ENCODE data around the gene SLMAP.

Gene SLMAP

GRCh38 chr3:57972531-57973111, 216.5 kb downstream of the SLMAP start:
- TF ChIP-seq FOXM1 (IDR thresholded peaks at IDR 0.05; ENCODE audit: borderline replicate concordance, low read depth) = no peak
- no peak for TF ChIP-seq MAX (IDR thresholded peaks at IDR 0.05)
- TF ChIP-seq REST (IDR thresholded peaks at IDR 0.05; ENCODE audit: low read depth) = no peak
- no peak for TF ChIP-seq NFIC (IDR thresholded peaks at IDR 0.05)
- TF ChIP-seq TEAD4 (IDR thresholded peaks at IDR 0.05) = no peak
- no peak for TF ChIP-seq TAF1 (IDR thresholded peaks at IDR 0.05; ENCODE audit: low read depth)
- TF ChIP-seq RAD21 (IDR thresholded peaks at IDR 0.05; ENCODE audit: low read depth) = no peak
- no peak for TF ChIP-seq CREB1 (IDR thresholded peaks at IDR 0.05; ENCODE audit: low read depth)
- no peak for TF ChIP-seq CEBPB (IDR thresholded peaks at IDR 0.05)
- TF ChIP-seq EGR1 (IDR thresholded peaks at IDR 0.05) = no peak
- no peak for TF ChIP-seq YY1 (IDR thresholded peaks at IDR 0.05; ENCODE audit: low read depth)
- no peak for TF ChIP-seq USF1 (IDR thresholded peaks at IDR 0.05)
- TF ChIP-seq TCF12 (IDR thresholded peaks at IDR 0.05; ENCODE audit: low read depth) = no peak
- no peak for TF ChIP-seq ZBTB7A (IDR thresholded peaks at IDR 0.05; ENCODE audit: low read depth)
- no peak for TF ChIP-seq EP300 (IDR thresholded peaks at IDR 0.05; ENCODE audit: borderline replicate concordance)

GRCh38 chr3:57973715-57974477, 217.8 kb downstream of the SLMAP start:
- TF ChIP-seq NFIC (IDR thresholded peaks at IDR 0.05) = no peak
- no peak for TF ChIP-seq CEBPB (IDR thresholded peaks at IDR 0.05)
- TF ChIP-seq FOXM1 (IDR thresholded peaks at IDR 0.05; ENCODE audit: borderline replicate concordance, low read depth) = no peak
- no peak for TF ChIP-seq MAX (IDR thresholded peaks at IDR 0.05)
- no peak for TF ChIP-seq YY1 (IDR thresholded peaks at IDR 0.05; ENCODE audit: low read depth)

- TF ChIP-seq REST (IDR thresholded peaks at IDR 0.05; ENCODE audit: low read depth) = no peak
- no peak for TF ChIP-seq MAX (IDR thresholded peaks at IDR 0.05)
- TF ChIP-seq TEAD4 (IDR thresholded peaks at IDR 0.05) = no peak
- no peak for TF ChIP-seq ZBTB7A (IDR thresholded peaks at IDR 0.05; ENCODE audit: low read depth)
- TF ChIP-seq CEBPB (IDR thresholded peaks at IDR 0.05) = no peak
- no peak for TF ChIP-seq TCF12 (IDR thresholded peaks at IDR 0.05; ENCODE audit: low read depth)
- TF ChIP-seq USF1 (IDR thresholded peaks at IDR 0.05) = no peak
- no peak for TF ChIP-seq FOXM1 (IDR thresholded peaks at IDR 0.05; ENCODE audit: borderline replicate concordance, low read depth)
- no peak for TF ChIP-seq EGR1 (IDR thresholded peaks at IDR 0.05)
- no peak for TF ChIP-seq YY1 (IDR thresholded peaks at IDR 0.05; ENCODE audit: low read depth)
- TF ChIP-seq TAF1 (IDR thresholded peaks at IDR 0.05; ENCODE audit: low read depth) = no peak
- TF ChIP-seq RAD21 (IDR thresholded peaks at IDR 0.05; ENCODE audit: low read depth) = no peak
- no peak for TF ChIP-seq EP300 (IDR thresholded peaks at IDR 0.05; ENCODE audit: borderline replicate concordance)
- no peak for TF ChIP-seq NFIC (IDR thresholded peaks at IDR 0.05)
- no peak for TF ChIP-seq CREB1 (IDR thresholded peaks at IDR 0.05; ENCODE audit: low read depth)
Measured at GRCh38 chr3:57974796-57975388, 218.8 kb downstream of the SLMAP start.

GRCh38 chr3:57977818-57978235, 221.7 kb downstream of the SLMAP start:
- TF ChIP-seq TEAD4 (IDR thresholded peaks at IDR 0.05) (peak; percentile 39; the same call in 1 of the 2 replicates), FOXM1 (IDR thresholded peaks at IDR 0.05; ENCODE audit: borderline replicate concordance, low read depth) (no peak)

- TF ChIP-seq RAD21 (IDR thresholded peaks at IDR 0.05; ENCODE audit: low read depth) (no peak), TCF12 (IDR thresholded peaks at IDR 0.05; ENCODE audit: low read depth) (no peak), TAF1 (IDR thresholded peaks at IDR 0.05; ENCODE audit: low read depth) (no peak), REST (IDR thresholded peaks at IDR 0.05; ENCODE audit: low read depth) (no peak), CEBPB (IDR thresholded peaks at IDR 0.05) (no peak), FOXM1 (IDR thresholded peaks at IDR 0.05; ENCODE audit: borderline replicate concordance, low read depth) (no peak), EGR1 (IDR thresholded peaks at IDR 0.05) (no peak)
Measured at GRCh38 chr3:57978316-57978715, 222.2 kb downstream of the SLMAP start.
